ENCODE measurements around the gene SEL1L3. TPM values are rescaled to one million over a fixed set of nuclear protein-coding genes. Genes with fewer than 3 reads are reported as not detected.

The SEL1L3 gene
- total RNA-seq, 1 experiment from 2014 or later, result 31.9 TPM

- ATAC-seq (no peak), DNase-seq (no peak)
- no peak for TF ChIP-seq EZH2phosphoT487 (IDR thresholded peaks at IDR 0.05; ENCODE audit: borderline replicate concordance, low read length)
- no peak for TF ChIP-seq EZH2 (IDR thresholded peaks at IDR 0.05; ENCODE audit: low read length, unreplicated experiment)
- TF ChIP-seq CTCF (conservative IDR thresholded peaks at IDR 0.05; ENCODE audit: low read depth, low read length), result no peak
- H3K27ac ChIP-seq (ENCODE audit: low read length), result no peak overlapping the region
- no peak overlapping the region for H3K9ac ChIP-seq (ENCODE audit: low read length)
- H3K9me2 ChIP-seq (replicated peaks; ENCODE audit: low read length), result no peaks in the 10 kb centered on the region
- no peaks in the 10 kb centered on the region for H3K36me3 ChIP-seq (ENCODE audit: low read depth, low read length)
- CTCF ChIA-PET, result no interaction called here
- H3K4me1 ChIP-seq (ENCODE audit: insufficient read depth, low read length), result peaks cover 6% of the 10 kb centered on the region
- H3K4me2 ChIP-seq (ENCODE audit: low read length), result no peak overlapping the region
- H4K20me1 ChIP-seq (ENCODE audit: low read length), result no peaks in the 10 kb centered on the region
- H3K9me3 ChIP-seq (ENCODE audit: low read length), result no peaks in the 10 kb centered on the region
- no peaks in the 10 kb centered on the region for H3K27me3 ChIP-seq (ENCODE audit: low read length)
- no peak overlapping the region for H2AFZ ChIP-seq (ENCODE audit: low read length)
- no peaks in the 10 kb centered on the region for H3K79me2 ChIP-seq (ENCODE audit: low read length)
- no peaks in the 10 kb centered on the region for H3F3A ChIP-seq (ENCODE audit: low read length, unreplicated experiment)
- H3K4me3 ChIP-seq (ENCODE audit: low read length), result no peak overlapping the region
- intact Hi-C loops (cut with micrococcal nuclease), result no loop called here
- no TSS peak for BruUV-seq (replicated peaks)
- POLR2A ChIA-PET (ENCODE audit: unreplicated experiment), result no interaction called here
Measured at GRCh38 chr4:25879587-25879986, 16.8 kb upstream of the SEL1L3 start.

- intact Hi-C loops (cut with micrococcal nuclease), result no loop called here
- ATAC-seq (no peak), DNase-seq (no peak)
- no peak overlapping the region for H2AFZ ChIP-seq (ENCODE audit: low read length)
- no peaks in the 10 kb centered on the region for H4K20me1 ChIP-seq (ENCODE audit: low read length)
- CTCF ChIA-PET, result no interaction called here
- peaks cover 1% of the 10 kb centered on the region; the same call in 1 of the 2 replicates for H3K4me1 ChIP-seq (ENCODE audit: insufficient read depth, low read length)
- no peaks in the 10 kb centered on the region for H3K79me2 ChIP-seq (ENCODE audit: low read length)
- no peaks in the 10 kb centered on the region for H3K9me2 ChIP-seq (replicated peaks; ENCODE audit: low read length)
- POLR2A ChIA-PET (ENCODE audit: unreplicated experiment), result no interaction called here
- H3K4me2 ChIP-seq (ENCODE audit: low read length), result no peak overlapping the region
- no peak overlapping the region for H3K9ac ChIP-seq (ENCODE audit: low read length)
- H3K9me3 ChIP-seq (ENCODE audit: low read length), result no peaks in the 10 kb centered on the region
- H3K27ac ChIP-seq (ENCODE audit: low read length), result no peak overlapping the region
- TF ChIP-seq EZH2phosphoT487 (IDR thresholded peaks at IDR 0.05; ENCODE audit: borderline replicate concordance, low read length) (no peak), CTCF (conservative IDR thresholded peaks at IDR 0.05; ENCODE audit: low read depth, low read length) (no peak), EZH2 (IDR thresholded peaks at IDR 0.05; ENCODE audit: low read length, unreplicated experiment) (no peak)
- no peaks in the 10 kb centered on the region for H3K36me3 ChIP-seq (ENCODE audit: low read depth, low read length)
- H3F3A ChIP-seq (ENCODE audit: low read length, unreplicated experiment), result no peaks in the 10 kb centered on the region
- no peak overlapping the region for H3K4me3 ChIP-seq (ENCODE audit: low read length)
- no TSS peak for BruUV-seq (replicated peaks)
- no peaks in the 10 kb centered on the region for H3K27me3 ChIP-seq (ENCODE audit: low read length)
Measured at GRCh38 chr4:25879091-25879584, 16.4 kb upstream of the SEL1L3 start.

- ChIA-PET CTCF (no interaction called here), POLR2A (ENCODE audit: unreplicated experiment) (no interaction called here)
- DNase-seq, result no peak
- H3K4me1 ChIP-seq (ENCODE audit: insufficient read depth, low read length), result no peaks in the 10 kb centered on the region
- intact Hi-C loops (cut with micrococcal nuclease), result no loop called here
- no peaks in the 10 kb centered on the region for H4K20me1 ChIP-seq (ENCODE audit: low read length)
- no peak for ATAC-seq
- H3K36me3 ChIP-seq (ENCODE audit: low read depth, low read length), result no peaks in the 10 kb centered on the region
- no peaks in the 10 kb centered on the region for H3K9me3 ChIP-seq (ENCODE audit: low read length)
- H2AFZ ChIP-seq (ENCODE audit: low read length), result no peak overlapping the region
- H3K27me3 ChIP-seq (ENCODE audit: low read length), result no peaks in the 10 kb centered on the region
- TF ChIP-seq CTCF (conservative IDR thresholded peaks at IDR 0.05; ENCODE audit: low read depth, low read length), result no peak
- no peak for TF ChIP-seq EZH2 (IDR thresholded peaks at IDR 0.05; ENCODE audit: low read length, unreplicated experiment)
- TF ChIP-seq EZH2phosphoT487 (IDR thresholded peaks at IDR 0.05; ENCODE audit: borderline replicate concordance, low read length), result no peak
- no peak overlapping the region for H3K4me2 ChIP-seq (ENCODE audit: low read length)
- no peak overlapping the region for H3K9ac ChIP-seq (ENCODE audit: low read length)
- no peaks in the 10 kb centered on the region for H3F3A ChIP-seq (ENCODE audit: low read length, unreplicated experiment)
- H3K79me2 ChIP-seq (ENCODE audit: low read length), result no peaks in the 10 kb centered on the region
- no TSS peak for BruUV-seq (replicated peaks)
- H3K4me3 ChIP-seq (ENCODE audit: low read length), result no peak overlapping the region
- no peaks in the 10 kb centered on the region for H3K9me2 ChIP-seq (replicated peaks; ENCODE audit: low read length)
- no peak overlapping the region for H3K27ac ChIP-seq (ENCODE audit: low read length)
Measured at GRCh38 chr4:25878676-25879075, 15.9 kb upstream of the SEL1L3 start.

Data from PC-3 (cell line).